Measurements from ENCODE around the gene DOCK3.
"Not testable (repeated sequence)": the region's sequence is repeated elsewhere in the genome, so short reads cannot be mapped to it uniquely, and the experiment has no call there.

DOCK3 gene

DNA sequence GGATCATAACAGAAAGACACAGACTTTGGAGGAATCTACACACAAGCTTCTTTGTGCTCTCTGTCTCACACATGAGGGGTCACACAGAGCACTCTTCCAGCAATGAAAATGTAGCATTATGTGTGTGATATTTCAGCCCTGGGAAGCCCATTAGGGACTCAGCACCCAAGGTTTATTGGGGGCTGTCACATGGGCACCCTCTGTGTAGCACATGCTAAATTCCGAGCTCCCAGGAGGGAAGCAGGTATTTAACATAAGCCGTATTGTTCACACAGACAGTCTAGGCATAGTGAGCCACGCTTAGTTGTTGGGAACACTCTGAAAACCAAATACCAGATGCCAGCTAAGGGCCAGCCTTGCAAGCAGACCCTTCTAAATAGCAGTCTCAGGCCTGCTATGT, 448.8 kb downstream of the DOCK3 start:
- no peak for DNase-seq

DNA sequence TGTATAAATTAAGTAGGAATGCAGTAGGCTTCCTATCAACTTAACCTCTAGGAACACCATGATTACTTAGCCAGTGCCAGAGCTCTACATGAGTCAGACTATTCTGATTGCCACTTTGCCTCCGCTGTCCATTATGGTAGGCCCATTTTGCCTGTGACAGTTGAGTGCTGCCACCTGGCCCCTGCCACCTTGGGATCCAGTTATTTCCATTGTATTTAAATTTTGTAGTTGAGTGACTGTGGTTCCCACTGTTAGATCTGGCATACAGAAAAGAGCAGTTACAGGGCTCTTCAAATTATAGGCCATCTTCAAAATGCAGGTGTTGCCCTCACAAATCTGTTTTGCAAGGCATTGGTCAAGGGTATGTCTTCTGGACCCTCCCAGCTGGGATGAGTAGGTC, 456.9 kb downstream of the DOCK3 start:
- not testable (repeated sequence) for DNase-seq

DNA sequence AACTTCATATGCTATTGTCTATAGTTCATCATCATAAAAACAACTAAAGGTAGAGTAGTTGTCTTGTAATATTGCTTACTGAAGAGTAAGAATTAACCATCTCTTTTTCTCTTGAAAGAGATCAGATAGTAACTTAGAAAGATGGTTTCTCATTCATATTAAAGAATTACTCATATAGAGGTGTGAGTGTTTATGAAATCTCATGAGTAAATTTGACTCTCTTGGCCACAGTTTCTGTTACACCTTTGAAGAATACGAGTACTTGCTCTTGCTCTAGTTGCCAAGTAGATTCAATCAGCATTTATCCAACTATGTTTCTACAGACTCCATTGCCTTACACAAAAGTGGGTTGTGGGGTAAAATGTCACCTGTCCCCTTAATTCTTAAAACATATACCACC, 463.0 kb downstream of the DOCK3 start:
- no peak for DNase-seq

DNA sequence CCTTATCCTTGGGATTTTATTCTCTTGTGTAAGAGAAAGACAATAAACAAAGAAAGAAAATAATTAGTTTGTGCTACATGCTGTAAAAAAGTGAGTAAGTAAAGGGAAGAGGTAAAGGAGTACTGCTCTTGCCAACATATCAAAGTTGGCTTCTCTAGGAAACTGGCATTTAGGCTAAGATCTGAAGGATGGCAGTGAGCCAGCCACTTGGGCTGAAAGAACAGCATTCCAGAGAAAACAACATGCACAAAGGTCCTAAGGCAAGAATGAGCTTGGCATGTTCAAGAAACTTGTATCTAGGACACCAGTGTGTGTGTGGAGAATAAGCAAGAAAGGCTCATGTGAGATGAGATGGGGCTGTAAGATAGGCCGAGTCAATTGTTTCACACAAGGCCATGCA, 464.9 kb downstream of the DOCK3 start:
- DNase-seq, result no peak

DNA sequence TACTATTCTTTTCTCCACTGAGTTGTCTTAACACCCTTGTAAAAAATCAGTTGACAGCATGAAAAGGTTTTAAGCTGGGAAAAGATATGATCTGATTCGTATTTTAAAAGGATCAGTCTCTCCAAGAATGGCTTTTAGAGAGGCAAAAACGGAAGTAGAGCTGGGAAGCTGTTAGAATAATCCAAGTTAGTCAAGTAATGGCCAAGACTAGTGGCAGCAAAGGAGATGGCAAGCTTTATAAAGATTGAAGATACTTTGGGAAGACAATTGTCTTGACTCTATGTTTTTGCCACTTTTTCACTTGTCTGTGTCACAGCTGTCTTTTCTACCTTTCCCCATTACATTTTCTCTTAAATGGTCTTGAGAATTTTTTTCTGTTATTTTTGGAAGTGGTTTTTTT, 466.8 kb downstream of the DOCK3 start:
- DNase-seq, result no peak

DNA sequence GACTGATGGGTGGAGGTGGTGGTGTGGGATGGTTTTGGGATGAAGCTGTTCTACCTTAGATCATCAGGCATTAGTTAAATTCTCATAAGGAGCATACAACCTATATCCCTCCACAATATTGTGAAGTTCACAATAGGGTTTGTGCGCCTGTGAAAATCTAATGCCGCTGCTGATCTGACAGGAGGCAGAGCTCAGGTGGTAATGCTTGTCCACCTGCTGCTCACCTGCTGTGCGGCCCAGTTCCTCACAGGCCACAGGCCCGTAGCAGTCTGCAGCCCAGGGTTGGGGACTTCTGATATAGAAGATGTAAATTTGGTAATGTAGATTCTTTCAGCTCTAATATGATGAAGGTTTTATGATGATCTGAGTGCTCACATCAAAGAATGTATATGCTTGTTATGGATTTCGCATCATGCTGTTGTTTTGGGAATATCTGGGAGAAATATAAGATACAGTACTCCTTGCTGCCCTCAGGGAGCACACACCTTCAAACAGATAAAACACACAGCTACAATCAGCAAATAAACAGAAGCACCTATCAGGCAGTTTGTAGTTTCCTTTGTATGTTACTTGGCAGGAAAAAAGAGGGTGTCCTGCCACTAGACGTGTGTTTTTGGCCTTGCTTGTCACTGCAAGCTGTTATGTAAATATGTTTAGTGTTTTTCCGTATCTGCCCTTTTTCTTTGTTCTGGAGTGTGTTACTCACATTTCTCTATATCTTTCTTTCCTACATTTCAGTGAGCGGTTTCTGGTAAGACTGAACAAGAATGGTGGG, 471.3 kb downstream of the DOCK3 start:
- DNase-seq, result no peak

DNA sequence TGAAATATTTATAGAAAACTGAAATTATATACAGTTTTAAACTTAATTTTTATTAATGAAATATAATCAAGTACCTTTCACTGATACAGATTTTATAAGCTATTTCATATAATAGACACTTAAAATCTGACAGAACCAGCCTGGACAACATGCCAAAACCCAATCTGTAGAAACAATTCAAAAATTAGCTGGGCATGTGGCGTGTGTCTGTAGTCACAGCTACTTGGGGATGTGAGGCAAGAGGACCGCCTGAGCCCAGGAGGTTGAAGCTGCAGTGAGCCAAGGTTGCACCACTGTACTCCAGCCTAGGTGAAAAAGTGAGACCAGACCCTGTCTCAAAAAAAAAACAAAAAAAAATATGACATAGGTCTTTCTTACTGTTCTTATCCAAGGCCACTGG, 472.1 kb downstream of the DOCK3 start:
- DNase-seq, result no peak

DNA sequence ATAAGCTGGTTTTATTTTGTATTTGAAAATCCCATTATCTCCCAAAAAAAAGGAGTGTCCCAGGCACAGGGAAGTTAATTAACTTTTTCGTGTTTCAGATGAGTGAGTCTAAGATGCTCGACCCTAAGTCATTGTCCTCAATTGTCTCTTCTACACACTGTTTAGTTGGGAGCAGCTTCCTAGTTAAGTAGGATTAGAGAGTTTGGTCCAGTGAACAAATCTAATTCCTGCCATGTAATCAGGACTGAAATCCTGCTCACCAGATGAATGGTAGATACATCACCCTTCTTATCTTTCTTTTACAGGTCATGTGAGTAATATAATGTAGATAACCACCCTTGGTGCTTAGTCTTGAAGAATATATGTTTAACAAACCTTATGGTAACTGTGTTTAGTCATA, 481.4 kb downstream of the DOCK3 start:
- no peak for DNase-seq

DNA sequence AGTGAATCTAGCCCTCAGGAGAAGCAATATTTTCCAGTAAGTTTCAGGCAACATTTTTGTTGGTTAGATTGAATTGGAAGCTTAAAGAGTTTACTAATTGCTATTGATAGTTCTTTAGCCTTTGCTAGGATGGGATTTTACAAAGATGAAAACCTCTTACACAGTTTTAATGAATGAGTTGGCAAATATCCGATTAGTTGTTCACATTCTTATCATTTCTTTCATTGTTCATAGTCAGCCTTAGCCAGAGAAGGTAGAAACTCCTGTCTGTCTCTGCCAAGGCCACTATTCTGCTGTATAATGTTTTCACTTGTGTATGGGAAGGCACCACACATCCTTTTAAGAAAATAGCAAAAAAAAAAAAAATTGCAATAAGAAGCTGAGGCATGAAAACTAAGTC, 488.3 kb downstream of the DOCK3 start:
- no peak for DNase-seq

DNA sequence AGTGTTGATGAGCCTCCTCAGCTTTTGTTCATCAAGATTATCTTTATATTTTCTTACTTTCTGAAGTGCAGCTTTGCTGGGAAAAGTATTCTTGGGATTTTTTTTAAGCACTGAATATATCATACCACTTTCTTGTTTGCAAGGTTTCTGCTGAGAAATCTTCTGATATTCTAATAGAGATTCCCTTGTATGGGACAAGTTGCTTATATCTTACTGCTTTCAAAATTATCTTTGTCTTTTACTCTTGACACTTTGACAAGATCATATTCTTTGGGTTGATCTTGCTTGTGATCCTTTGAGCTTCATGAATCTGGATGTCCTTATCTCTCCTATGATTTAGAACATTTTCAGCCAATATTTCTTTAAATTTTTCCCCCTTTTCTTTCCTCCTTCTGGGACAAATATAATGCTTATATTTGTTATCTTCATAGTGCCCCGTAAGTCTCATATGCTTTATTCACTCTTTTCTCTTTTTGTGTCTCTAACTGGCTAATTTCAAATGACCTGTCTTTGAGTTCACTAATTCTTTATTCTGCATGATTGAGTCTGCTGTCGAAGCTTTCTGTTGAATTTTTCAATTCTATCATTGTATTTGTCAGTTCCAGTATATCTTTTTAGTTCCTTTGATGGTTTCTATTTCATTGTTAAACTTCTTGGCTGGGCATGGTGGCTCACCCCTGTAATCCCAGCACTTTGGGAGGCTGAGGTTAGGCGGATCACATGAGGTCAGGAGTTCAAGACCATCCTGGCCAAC, 499.0 kb downstream of the DOCK3 start:
- DNase-seq, result no peak

DNA sequence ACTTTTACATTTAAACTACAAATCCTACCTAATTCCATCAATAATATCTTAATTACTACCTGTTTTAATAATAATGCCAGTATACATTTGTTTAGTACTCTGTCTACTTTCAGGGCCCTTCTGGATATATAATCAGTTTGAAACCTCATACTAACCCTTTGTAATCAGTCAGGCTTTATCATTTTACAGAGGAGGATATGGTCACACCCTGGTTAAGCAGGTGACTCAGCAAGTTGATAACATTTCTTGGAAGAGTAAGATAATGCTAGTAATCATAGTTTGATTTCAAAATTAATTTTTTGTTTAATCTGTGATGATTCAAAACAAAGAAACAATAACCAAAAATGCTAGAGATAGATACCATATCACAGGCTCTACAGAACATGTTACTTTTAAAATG, 502.2 kb downstream of the DOCK3 start:
- no peak for DNase-seq

DNA sequence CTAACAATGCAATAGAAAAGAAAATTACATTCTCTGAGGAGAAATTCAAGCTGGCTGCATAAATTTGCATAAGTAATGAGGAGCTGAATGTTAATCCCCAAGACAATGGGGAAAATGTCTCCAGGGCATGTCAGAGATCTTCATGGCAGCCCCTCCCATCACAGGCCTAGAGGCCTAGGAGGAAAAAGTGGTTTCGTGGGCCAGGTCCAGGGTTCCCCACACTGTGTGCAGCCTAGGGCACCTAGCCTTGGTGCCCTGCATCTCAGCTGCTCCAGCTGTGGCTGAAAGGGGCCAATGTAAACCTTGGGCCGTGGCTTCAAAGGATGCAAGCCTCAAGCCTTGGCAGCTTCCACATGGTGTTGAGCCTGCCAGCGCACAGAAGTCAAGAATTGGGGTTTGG, 511.7 kb downstream of the DOCK3 start:
- DNase-seq, result not testable (repeated sequence)

DNA sequence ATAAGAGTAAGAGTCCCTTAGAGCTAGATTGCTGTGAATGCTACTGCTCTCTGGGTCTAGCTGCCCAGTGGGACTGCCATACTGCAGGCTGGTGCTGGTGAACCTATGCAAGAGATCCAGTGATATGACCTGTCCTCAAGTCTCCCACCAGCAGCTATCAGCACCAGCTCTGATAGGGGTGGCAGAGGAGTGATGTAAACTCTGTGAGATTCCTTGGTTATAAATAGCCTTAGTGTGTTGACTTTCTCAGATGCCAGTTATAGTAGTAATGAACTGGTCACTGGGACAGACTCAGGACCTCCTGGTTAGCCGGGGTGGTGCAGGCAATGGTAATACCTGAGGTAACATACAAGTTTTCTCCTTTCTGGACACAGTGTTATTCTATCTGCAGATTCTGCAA, 515.5 kb downstream of the DOCK3 start:
- no peak for DNase-seq

DNA sequence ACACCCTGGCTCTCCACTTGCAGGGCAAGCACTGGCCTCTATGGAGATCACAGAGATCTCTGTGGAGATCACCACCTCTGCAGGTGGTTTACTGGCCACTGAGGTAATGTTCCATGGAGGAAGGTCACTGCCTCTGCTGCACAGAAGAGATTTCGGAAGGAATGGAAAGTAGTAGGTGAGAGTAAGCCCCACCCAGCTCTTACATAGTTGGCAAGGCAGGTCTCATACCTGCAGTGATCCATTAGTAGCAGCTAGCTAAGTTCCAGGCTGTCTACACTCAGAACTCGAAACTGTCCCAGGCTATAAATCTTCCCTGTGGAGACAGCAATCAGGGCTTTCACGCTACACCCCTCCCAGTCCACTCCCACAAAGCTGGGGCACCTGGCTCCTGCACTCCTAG, 516.1 kb downstream of the DOCK3 start:
- no peak for DNase-seq

DNA sequence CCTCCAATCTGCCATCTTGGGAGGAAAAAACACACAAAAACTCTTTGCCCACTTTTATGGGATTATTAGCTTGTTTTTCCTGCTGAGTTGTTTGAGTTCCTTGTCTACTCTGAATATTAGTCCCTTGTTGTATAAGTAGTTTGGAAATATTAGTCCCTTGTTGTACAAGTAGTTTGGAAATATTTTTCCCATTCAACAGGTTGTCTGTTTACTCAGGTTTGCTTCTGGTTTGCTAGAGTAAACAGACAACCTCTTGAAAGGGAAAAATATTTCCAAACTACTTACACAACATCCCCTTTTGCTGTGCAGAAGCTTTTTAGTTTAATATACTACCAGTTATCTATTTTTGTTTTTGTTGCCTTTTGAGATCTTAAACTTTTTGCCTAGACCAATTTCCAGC, 517.0 kb downstream of the DOCK3 start:
- DNase-seq, result no peak

DNA sequence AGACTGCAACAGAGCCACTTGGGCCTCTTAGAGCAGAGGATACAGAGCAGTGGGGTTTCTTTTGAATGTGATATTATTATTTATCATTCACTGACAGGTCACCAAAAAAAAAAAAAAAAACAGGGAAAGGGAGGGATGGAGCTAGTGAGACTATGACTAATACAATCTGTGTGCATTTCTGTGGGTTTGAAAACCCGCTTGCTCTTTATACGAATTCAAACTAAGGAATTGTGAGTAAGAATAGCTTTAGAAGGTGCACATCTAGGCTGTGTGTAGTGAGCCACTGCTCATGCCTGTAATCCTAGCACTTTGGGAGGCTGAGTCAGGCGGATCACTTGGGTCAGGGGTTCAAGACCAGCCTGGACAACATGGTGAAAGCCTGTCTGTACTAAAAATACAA, 523.8 kb downstream of the DOCK3 start:
- no peak for DNase-seq

DNA sequence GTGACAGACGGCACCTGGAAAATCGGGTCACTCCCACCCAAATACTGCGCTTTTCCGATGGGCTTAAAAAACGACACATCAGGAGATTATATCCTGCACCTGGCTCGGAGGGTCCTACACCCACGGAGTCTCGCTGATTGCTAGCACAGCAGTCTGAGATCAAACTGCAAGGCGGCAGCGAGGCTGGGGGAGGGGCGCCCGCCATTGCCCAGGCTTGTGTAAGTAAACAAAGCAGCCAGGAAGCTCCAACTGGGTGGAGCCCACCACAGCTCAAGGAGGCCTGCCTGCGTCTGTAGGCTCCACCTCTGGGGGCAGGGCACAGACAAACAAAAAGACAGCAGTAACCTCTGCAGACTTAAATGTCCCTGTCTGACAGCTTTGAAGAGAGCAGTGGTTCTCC, 524.6 kb downstream of the DOCK3 start:
- DNase-seq, result not testable (repeated sequence)

DNA sequence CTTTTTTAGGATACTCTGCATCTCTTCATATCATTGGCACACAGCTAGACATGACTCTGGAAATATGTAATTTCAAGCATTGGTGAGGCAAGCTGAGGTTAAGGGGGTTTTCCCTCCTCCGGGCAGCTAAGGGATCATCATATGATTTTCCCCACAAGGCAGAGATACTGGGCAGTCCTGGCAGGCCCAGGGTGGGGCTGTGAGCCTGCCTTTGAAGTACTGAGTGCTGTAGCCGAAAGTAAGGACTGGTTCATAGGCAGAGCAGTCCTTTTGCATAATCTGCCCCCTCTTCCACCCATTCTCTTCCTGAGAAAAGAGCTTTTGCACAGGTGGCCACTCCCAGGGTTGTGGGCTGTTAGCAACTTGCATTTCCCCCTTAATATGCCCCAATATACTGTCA, 541.6 kb downstream of the DOCK3 start:
- DNase-seq, result no peak

DNA sequence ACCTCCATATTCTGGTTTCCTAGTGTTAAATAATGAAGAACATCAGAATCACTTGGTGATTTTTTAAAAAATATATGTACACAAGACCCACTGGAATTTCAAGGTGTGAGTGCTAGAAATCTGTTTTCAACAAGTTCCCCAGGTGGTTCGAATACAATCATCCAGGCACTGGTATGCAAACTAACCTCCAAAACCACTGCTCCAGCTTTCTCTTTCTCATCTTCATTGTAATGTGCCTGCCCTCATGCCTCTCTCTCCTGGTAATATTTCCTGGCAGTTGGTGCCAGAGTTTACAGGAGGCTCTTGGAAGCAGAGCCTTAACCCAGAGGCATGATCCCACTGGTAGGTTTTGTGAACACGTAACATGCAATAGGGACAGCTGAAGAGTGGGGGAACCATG, 547.2 kb downstream of the DOCK3 start:
- DNase-seq, result no peak

DNA sequence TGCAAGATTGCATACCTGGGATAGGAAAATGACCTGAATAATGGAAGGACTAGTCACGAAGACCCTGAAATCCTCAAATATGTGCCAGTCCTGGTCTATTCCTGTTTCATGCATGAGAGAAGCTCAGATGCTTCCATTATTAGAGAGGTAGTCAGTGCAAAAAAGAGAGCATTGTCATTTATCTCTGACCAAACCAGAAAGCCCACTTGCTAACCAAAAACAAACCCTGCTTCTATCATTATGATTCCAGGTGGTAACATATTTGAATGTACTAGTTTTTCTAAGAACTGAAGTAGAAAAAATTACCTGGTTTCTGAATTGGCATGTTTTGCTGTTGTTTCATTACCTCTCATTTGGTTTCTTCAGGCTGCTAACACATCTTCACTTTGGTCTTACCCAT, 549.6 kb downstream of the DOCK3 start:
- DNase-seq, result no peak

DNA sequence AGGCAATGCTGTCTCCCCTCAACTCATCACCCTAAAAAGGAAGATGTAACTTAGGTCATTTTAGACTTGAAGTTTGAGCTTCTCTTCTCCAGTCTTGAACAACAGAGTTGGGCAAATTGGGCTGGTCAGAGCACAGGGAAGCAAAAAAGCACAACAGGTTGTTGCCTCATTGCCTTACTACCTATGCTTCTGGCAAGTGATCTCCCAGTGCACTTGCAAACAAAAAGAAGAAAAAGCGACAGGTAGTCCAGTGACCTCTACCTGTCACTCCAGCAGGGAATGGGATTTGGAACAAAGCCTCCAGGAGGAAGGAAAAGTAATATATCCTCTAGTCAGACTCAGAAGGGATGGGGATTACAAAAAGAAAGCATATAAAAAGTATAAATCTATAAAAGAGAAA, 550.1 kb downstream of the DOCK3 start:
- no peak for DNase-seq

DNA sequence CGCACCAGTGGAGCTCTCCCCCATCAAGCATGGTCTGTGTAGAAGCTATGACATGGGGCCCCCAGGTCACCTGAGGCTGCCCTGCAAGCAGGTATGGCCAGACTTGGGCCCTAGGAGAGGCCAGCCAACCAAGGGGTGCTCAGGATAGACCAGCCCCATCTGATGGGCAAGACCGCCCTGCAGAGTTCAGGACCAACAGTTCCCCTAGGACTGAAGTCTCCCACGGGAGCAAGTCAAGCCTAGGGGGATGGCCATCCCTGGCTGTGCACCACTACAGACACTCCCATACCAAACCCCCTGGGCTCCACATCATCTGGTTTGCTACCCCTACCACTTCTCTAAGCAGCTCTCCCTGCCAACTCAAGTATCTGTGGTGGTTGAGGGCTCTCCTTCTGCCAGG, 568.2 kb downstream of the DOCK3 start:
- DNase-seq, result no peak

DNA sequence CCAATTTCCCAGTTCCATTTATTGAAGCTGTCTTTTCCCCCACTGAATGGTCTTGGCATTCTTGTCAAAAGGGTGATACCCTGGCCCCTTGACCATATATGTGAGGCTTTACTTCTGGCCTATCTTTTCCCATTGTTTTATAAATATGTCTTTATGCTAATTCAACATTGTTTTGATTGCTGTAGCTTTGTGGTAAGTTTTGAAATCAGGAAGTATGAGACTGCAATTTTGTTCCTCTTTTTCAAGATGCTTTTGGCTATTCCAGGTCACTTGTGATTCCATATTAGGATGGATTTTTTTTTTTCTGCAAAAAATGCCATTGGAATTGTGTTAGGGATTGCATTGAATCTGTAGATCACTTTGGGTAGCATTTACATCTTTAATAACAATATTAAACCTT, 569.2 kb downstream of the DOCK3 start:
- no peak for DNase-seq

DNA sequence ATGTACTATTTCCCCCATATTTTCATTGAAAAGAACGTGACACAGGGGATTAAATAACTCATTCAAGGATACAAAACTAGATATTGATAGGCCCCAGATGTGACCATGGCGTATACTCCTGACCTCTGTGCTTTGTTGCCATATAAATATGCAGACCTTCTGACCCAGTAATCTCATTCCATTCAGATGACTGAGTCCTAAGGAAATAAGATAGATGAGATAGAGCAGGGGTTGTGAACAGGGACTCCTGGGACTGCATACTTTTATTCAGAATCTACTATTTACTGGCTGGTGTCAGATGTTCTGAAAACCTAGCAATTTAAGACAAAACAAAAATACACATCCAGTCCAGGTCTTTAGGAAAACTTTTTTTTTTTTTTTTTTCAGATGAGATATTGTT, 571.1 kb downstream of the DOCK3 start:
- no peak for DNase-seq

DNA sequence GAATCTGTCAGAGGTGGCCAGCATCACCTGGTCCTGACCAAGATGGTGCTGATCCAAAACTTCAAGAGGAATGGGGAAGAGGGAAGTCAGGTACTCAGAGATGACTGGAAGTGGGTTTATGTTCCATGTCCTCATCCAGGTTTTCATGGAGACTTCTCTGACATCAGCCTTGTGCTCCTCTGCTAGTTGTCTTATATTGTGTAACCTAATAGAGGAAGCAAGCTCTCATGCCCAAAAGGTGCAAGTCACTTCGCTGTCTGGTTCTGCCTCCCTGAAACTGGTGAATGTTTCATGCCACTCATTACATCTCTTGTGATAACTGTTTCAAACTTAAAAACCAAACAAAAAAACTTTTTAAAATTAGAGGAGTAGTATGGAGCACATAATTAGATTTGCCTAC, 583.1 kb downstream of the DOCK3 start:
- DNase-seq, result no peak
